Tibial artery (tissue), 4 donors: ENCODE measurements around the gene SIN3A.

Experiments
- DNase-seq, 2 donors: peaks; one replicate each; pipeline ENCODE4 v3.0.0-alpha.2; 2019
- H3K27ac ChIP-seq, 2 donors: fragments of 200-600 bp; sonication (generic) in 1 of 2; 1 replicate in 1 of 2; 2 replicates in 1 of 2; pipeline ENCODE4 v1.5.1; 2018 to 2019; ENCODE audit warnings: mild to moderate bottlenecking in 1 of 2
- H3K27me3 ChIP-seq, 2 donors: fragments of 200-600 bp; sonication (generic) in 1 of 2; one replicate each; pipeline versions ENCODE4 v1.5.1 to v1.6.0; 2016 to 2019
- H3K36me3 ChIP-seq, 3 donors: fragments of 200-600 bp; sonication (generic) in 2 of 3; one replicate each; pipeline ENCODE4 v1.5.1; 2016 to 2019; ENCODE audit warnings: mild to moderate bottlenecking in 2 of 3
- H3K4me1 ChIP-seq, 4 donors: fragments of 200-600 bp; sonication (generic) in 2 of 4; 1 replicate in 3 of 4; 2 replicates in 1 of 4; pipeline ENCODE4 v1.5.1; 2016 to 2019
- H3K4me3 ChIP-seq, 2 donors: fragments of 200-600 bp; sonication (generic) in 1 of 2; 1 replicate in 1 of 2; 2 replicates in 1 of 2; pipeline ENCODE4 v1.5.1; 2018 to 2019; ENCODE audit warnings: mild to moderate bottlenecking in 2 of 2
- H3K9me3 ChIP-seq, 3 donors: fragments of 200-600 bp; sonication (generic) in 1 of 3; one replicate each; pipeline ENCODE4 v1.5.1; 2016 to 2019
- CTCF ChIP-seq, 2 experiments: fragments of 200-600 bp in 1 of 2; fragments of 450-650 bp in 1 of 2; IDR thresholded peaks; one replicate each; pipeline ENCODE4 v1.5.1; 2017 to 2019; ENCODE audit warnings: antibody characterized with exemption in 2 of 2, mild to moderate bottlenecking in 1 of 2, moderate library complexity in 1 of 2
- intact Hi-C: fragments of 100-400 bp; cut with DNase I; formaldehyde crosslinking; loops from one replicate; pipeline ENCODE4 v1.15.0; 2023; ENCODE audit warnings: low total_unique reads

Gene SIN3A

GRCh38 chr15:75363786-75364185 is 87.7 kb downstream of the SIN3A start:
- intact Hi-C loops, result loop anchor here (10.0 kb wide), 1 partner anchor 401 kb away; no protein-coding TSS in a partner anchor
- no peaks in the 10 kb centered on the region for H3K9me3 ChIP-seq
- no peak overlapping the region for H3K4me3 ChIP-seq
- no peak for DNase-seq
- H3K36me3 ChIP-seq, result peaks cover 33 to 89% (median 75%) of the 10 kb centered on the region in 3 donors
- no peaks in the 10 kb centered on the region for H3K27me3 ChIP-seq
- TF ChIP-seq CTCF (IDR thresholded peaks at IDR 0.05), result no peak
- peaks cover 0 to 9% (median 7%) of the 10 kb centered on the region in 4 donors for H3K4me1 ChIP-seq
- no peak overlapping the region for H3K27ac ChIP-seq

- no peaks in the 10 kb centered on the region for H3K9me3 ChIP-seq
- peak in 1 of 2 donors; percentile 9 for DNase-seq
- peaks cover 33 to 99% (median 85%) of the 10 kb centered on the region in 3 donors for H3K36me3 ChIP-seq
- H3K27me3 ChIP-seq, result no peaks in the 10 kb centered on the region
- TF ChIP-seq CTCF (IDR thresholded peaks at IDR 0.05), result no peak
- H3K4me1 ChIP-seq, result peaks cover 0 to 7% (median 6%) of the 10 kb centered on the region in 4 donors
- intact Hi-C loops, result loop anchor here (10.0 kb wide), 1 partner anchor 402 kb away; no protein-coding TSS in a partner anchor
- H3K4me3 ChIP-seq, result no peak overlapping the region
- H3K27ac ChIP-seq, result no peak overlapping the region
Measured at GRCh38 chr15:75362642-75363249, 88.7 kb downstream of the SIN3A start.

GRCh38 chr15:75361989-75362641 is 89.4 kb downstream of the SIN3A start:
- intact Hi-C loops, result loop anchor here (10.0 kb wide), 1 partner anchor 403 kb away; no protein-coding TSS in a partner anchor
- Histone ChIP-seq H3K27ac (no peak overlapping the region), H3K4me3 (no peak overlapping the region), H3K4me1 (peaks cover 0 to 1% (median under 1%) of the 10 kb centered on the region in 4 donors), H3K27me3 (no peaks in the 10 kb centered on the region), H3K36me3 (peaks cover 33 to 100% (median 91%) of the 10 kb centered on the region in 3 donors), H3K9me3 (no peaks in the 10 kb centered on the region)
- TF ChIP-seq CTCF (IDR thresholded peaks at IDR 0.05), result no peak
- DNase-seq, result no peak

- no peaks in the 10 kb centered on the region for H3K27me3 ChIP-seq
- no peaks in the 10 kb centered on the region for H3K9me3 ChIP-seq
- DNase-seq, result no peak
- intact Hi-C loops, result loop anchor here (10.0 kb wide), 1 partner anchor 403 kb away; no protein-coding TSS in a partner anchor
- H3K4me1 ChIP-seq, result no peaks in the 10 kb centered on the region
- H3K36me3 ChIP-seq, result peaks cover 37 to 100% (median 92%) of the 10 kb centered on the region in 3 donors
- no peak for TF ChIP-seq CTCF (IDR thresholded peaks at IDR 0.05)
- H3K4me3 ChIP-seq, result no peak overlapping the region
- no peak overlapping the region for H3K27ac ChIP-seq
Measured at GRCh38 chr15:75361361-75361988, 90.0 kb downstream of the SIN3A start.

- no peak for TF ChIP-seq CTCF (IDR thresholded peaks at IDR 0.05)
- H3K27ac ChIP-seq, result no peak overlapping the region
- H3K9me3 ChIP-seq, result no peaks in the 10 kb centered on the region
- H3K4me3 ChIP-seq, result no peak overlapping the region
- H3K36me3 ChIP-seq, result peaks cover 35 to 100% (median 92%) of the 10 kb centered on the region in 3 donors
- no peaks in the 10 kb centered on the region for H3K27me3 ChIP-seq
- intact Hi-C loops, result loop anchor here (10.0 kb wide), 1 partner anchor 404 kb away; no protein-coding TSS in a partner anchor
- no peaks in the 10 kb centered on the region for H3K4me1 ChIP-seq
- DNase-seq, result no peak
Measured at GRCh38 chr15:75360856-75361255, 90.6 kb downstream of the SIN3A start.
